Gastroesophageal sphincter (tissue), 4 donors: Measurements from ENCODE around the gene FAM222B. TPM values are rescaled to one million over a fixed set of nuclear protein-coding genes. Genes with fewer than 3 reads are reported as not detected.

Experiments used
- ATAC-seq: fragments of 150-250 bp; one replicate; pipeline ENCODE4 v1.9.1; 2016; ENCODE audit warnings: mild to moderate bottlenecking, moderate library complexity
- H3K27ac ChIP-seq, 4 donors: fragments of 200-600 bp; sonication (generic) in 3 of 4; 1 replicate in 3 of 4; 2 replicates in 1 of 4; pipeline ENCODE4 v1.5.1; 2016 to 2019
- H3K27me3 ChIP-seq: fragments of 200-600 bp; sonication (generic); one replicate; pipeline ENCODE4 v1.5.1; 2019
- H3K36me3 ChIP-seq, 2 donors: fragments of 200-600 bp; sonication (generic); one replicate each; pipeline ENCODE4 v1.5.1; 2019; ENCODE audit warnings: control low read depth in 1 of 2
- H3K4me1 ChIP-seq, 3 donors: fragments of 200-600 bp; sonication (generic); 1 replicate in 2 of 3; 2 replicates in 1 of 3; pipeline ENCODE4 v1.5.1; 2016 to 2019; ENCODE audit warnings: control low read depth in 2 of 3
- H3K4me3 ChIP-seq, 2 donors: fragments of 200-600 bp; sonication (generic); one replicate each; pipeline ENCODE4 v1.5.1; 2019; ENCODE audit warnings: mild to moderate bottlenecking in 1 of 2, moderate library complexity in 1 of 2
- H3K9me3 ChIP-seq, 3 donors: fragments of 200-600 bp; sonication (generic); one replicate each; pipeline ENCODE4 v1.5.1; 2017 to 2019; ENCODE audit warnings: control low read depth in 2 of 3
- EP300 ChIP-seq: sonication (generic); formaldehyde crosslinking; IDR thresholded peaks from one replicate; pipeline ENCODE4 v1.6.1; 2017; ENCODE audit warnings: antibody characterized with exemption, mild to moderate bottlenecking
- POLR2A ChIP-seq, 2 donors: fragments of 450-650 bp; IDR thresholded peaks; one replicate each; pipeline ENCODE4 v1.6.1; 2017; ENCODE audit warnings: antibody characterized with exemption in 2 of 2, mild to moderate bottlenecking in 2 of 2, moderate library complexity in 1 of 2
- POLR2AphosphoS5 ChIP-seq: sonication (generic); formaldehyde crosslinking; IDR thresholded peaks from one replicate; pipeline ENCODE4 v1.6.1; 2017; ENCODE audit warnings: antibody characterized with exemption
- WGBS, 2 donors: methylation state at CpG; one replicate each; pipeline ENCODE4 v1.1.5; 2018; ENCODE audit warnings: low coverage in 1 of 2; 5-methylcytosine and 5-hydroxymethylcytosine counted together
- total RNA-seq, 4 donors: library from RNA; depleted of rRNA; stranded (reverse); fragments of >200 nt; gene quantifications; one replicate each; pipeline ENCODE4 v1.1.0, GENCODE V29; 2016
- TF ChIP-seq, protein P1 (sequence below), 4 experiments: fragments of 200-600 bp in 2 of 4; fragments of 450-650 bp in 2 of 4; sonication (generic) in 1 of 4; IDR thresholded peaks; one replicate each; pipeline ENCODE4 v1.5.1; 2017 to 2019; ENCODE audit warnings: antibody characterized with exemption in 4 of 4, mild to moderate bottlenecking in 2 of 4, moderate library complexity in 2 of 4

FAM222B gene
- total RNA-seq, 4 donors from 2014 or later, result 15.5 to 47.6 (median 21.6) TPM

- no peaks in the 10 kb centered on the region for H3K9me3 ChIP-seq
- no peaks in the 10 kb centered on the region for H3K27me3 ChIP-seq
- 74 to 100% methylated on average over 1 to 4 of the region's 5 CpGs for WGBS, 2 donors
- peaks cover 0 to 52% of the 10 kb centered on the region in 2 donors for H3K36me3 ChIP-seq
- TF ChIP-seq EP300 (no peak), POLR2AphosphoS5 (no peak), POLR2A (IDR thresholded peaks at IDR 0.05) (no peak)
- TF ChIP-seq, protein P1, sequence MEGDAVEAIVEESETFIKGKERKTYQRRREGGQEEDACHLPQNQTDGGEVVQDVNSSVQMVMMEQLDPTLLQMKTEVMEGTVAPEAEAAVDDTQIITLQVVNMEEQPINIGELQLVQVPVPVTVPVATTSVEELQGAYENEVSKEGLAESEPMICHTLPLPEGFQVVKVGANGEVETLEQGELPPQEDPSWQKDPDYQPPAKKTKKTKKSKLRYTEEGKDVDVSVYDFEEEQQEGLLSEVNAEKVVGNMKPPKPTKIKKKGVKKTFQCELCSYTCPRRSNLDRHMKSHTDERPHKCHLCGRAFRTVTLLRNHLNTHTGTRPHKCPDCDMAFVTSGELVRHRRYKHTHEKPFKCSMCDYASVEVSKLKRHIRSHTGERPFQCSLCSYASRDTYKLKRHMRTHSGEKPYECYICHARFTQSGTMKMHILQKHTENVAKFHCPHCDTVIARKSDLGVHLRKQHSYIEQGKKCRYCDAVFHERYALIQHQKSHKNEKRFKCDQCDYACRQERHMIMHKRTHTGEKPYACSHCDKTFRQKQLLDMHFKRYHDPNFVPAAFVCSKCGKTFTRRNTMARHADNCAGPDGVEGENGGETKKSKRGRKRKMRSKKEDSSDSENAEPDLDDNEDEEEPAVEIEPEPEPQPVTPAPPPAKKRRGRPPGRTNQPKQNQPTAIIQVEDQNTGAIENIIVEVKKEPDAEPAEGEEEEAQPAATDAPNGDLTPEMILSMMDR (IDR thresholded peaks at IDR 0.05), result no peak
- no peak overlapping the region for H3K27ac ChIP-seq
- peaks cover 0 to 18% (median 5%) of the 10 kb centered on the region in 3 donors for H3K4me1 ChIP-seq
- no peak for ATAC-seq
- no peak overlapping the region for H3K4me3 ChIP-seq
Observed at GRCh38 chr17:28856028-28856574, 13.5 kb upstream of the FAM222B start.

GRCh38 chr17:28855336-28855679, 12.7 kb upstream of the FAM222B start:
- peak overlapping the region; percentile 72 to 84 for H3K4me3 ChIP-seq
- no peaks in the 10 kb centered on the region for H3K9me3 ChIP-seq
- H3K4me1 ChIP-seq, result peaks cover 0 to 18% (median 5%) of the 10 kb centered on the region in 3 donors
- no peaks in the 10 kb centered on the region for H3K27me3 ChIP-seq
- peak overlapping the region; percentile 63 to 87 (median 83) for H3K27ac ChIP-seq
- peaks cover 0 to 44% of the 10 kb centered on the region in 2 donors for H3K36me3 ChIP-seq
- ATAC-seq, result no peak
- TF ChIP-seq POLR2AphosphoS5 (no peak), POLR2A (IDR thresholded peaks at IDR 0.05) (no peak), EP300 (no peak)
- TF ChIP-seq, protein P1 (IDR thresholded peaks at IDR 0.05), result no peak
- 16 to 18% methylated on average over 3 to 5 of the region's 5 CpGs for WGBS, 2 donors

GRCh38 chr17:28854457-28855335, 12.1 kb upstream of the FAM222B start, which contains the start of gene ERAL1:
TSS of gene ERAL1 (plus strand) at chr17:28855016. CDS start at chr17:28855035, 19 bp downstream.
- Histone ChIP-seq H3K4me1 (peaks cover 0 to 18% (median 5%) of the 10 kb centered on the region in 3 donors), H3K4me3 (peak within 1 kb of the TSS; percentile 72 to 84), H3K9me3 (no peaks in the 10 kb centered on the region), H3K36me3 (peaks cover 0 to 38% of the 10 kb centered on the region in 2 donors), H3K27ac (peak within 1 kb of the TSS; percentile 63 to 87 (median 83)), H3K27me3 (no peaks in the 10 kb centered on the region)
- TF ChIP-seq, protein P1 (IDR thresholded peaks at IDR 0.05), result peak in 3 of 4 experiments; percentile 4 to 50 (median 4)
- TF ChIP-seq EP300 (no peak), POLR2AphosphoS5 (peak; percentile 75), POLR2A (IDR thresholded peaks at IDR 0.05) (peak; percentile 32 to 53)
- WGBS, 2 donors, result 0% methylated on average over 23 to 26 of the region's 42 CpGs
- peak; percentile 99 for ATAC-seq

DNA sequence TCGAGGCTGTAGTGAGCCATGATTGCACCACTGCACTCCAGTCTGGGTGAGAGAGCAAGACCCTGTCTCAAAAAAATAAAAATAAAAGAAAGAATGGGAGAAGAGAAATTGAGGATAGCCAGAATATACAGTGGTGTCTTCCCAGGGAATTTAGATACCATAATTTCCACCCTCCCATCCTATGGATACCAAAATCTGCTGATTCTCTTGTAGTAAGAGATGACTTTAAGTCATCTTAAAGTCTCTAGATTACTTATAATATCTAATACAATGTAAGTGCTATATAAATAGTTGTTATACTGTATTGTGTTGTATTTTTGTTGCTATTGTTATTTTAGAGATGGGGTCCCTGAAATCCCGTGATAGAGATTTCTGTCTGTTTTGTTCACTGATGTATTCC, 10.7 kb upstream of the FAM222B start:
- Histone ChIP-seq H3K27ac (no peak overlapping the region), H3K4me3 (no peak overlapping the region), H3K27me3 (no peaks in the 10 kb centered on the region), H3K36me3 (peaks cover 0 to 24% of the 10 kb centered on the region in 2 donors), H3K4me1 (peaks cover 0 to 18% (median 5%) of the 10 kb centered on the region in 3 donors), H3K9me3 (no peaks in the 10 kb centered on the region)
- 80 to 100% methylated on average over 1 to 2 of the region's 2 CpGs for WGBS, 2 donors
- TF ChIP-seq POLR2AphosphoS5, result no peak
- TF ChIP-seq EP300, result no peak
- no peak for TF ChIP-seq POLR2A (IDR thresholded peaks at IDR 0.05)
- TF ChIP-seq, protein P1 (IDR thresholded peaks at IDR 0.05), result no peak
- ATAC-seq, result no peak
